Body of pancreas (tissue), 4 donors: ENCODE results near the gene NOX3.

Source experiments
- CTCF ChIP-seq, 7 experiments: fragments of 450-650 bp in 4 of 7; fragments of 200-600 bp in 3 of 7; sonication (generic) in 3 of 7; IDR thresholded peaks; one replicate each; pipeline ENCODE4 v1.5.1; 2016 to 2019; ENCODE audit warnings: antibody characterized with exemption in 7 of 7
- POLR2A ChIP-seq, 3 donors: fragments of 450-650 bp; IDR thresholded peaks; one replicate each; pipeline ENCODE4 v1.6.1; 2016; ENCODE audit warnings: antibody characterized with exemption in 3 of 3, mild to moderate bottlenecking in 2 of 3

DNA sequence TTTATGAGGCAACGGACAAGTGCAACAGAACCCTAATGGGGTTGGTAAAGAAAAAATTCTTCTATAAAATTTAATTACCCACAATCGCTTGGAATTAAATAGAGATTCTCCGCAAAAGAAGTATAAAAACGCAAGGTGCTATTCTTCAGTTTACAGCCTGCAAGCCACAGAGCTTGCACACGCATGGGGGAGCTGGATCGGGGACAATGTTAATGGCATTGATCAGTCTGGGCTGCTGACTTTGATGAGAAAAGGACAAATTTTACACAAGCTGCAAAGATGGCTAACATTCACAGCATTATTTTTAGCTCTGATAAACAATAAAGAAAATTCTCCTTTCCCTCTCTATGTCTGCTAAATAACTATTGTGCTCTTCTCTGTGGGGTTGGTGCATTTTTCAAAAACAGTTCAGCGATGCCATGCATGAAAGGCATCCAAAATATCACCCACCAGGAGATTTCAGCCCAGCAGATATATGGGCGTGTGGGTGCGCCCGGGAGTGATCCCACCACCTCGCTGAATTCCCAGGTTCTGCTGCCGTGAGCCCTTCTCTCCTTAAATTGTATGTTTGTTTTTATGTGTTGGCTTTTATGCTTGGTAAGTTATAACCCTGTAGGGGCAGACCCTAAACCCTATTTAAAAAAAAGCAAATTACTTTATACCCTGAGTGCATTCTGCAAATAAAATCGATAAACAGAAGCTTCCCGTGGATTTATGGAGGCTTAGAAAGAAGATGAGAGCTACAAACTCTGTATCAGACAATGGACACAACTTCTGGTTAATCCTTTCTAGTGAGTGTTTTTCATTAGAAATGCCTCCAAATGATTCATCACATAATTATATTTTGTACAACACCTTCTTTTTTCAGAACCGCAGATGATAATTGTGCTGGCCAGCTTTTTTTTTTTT lies 55.6 kb downstream of the NOX3 start:
- TF ChIP-seq CTCF (IDR thresholded peaks at IDR 0.05) = no peak
- no peak for TF ChIP-seq POLR2A (IDR thresholded peaks at IDR 0.05)
